A549 (cell line): Measurements from ENCODE around the gene FAM98C. TPM values are rescaled to one million over a fixed set of nuclear protein-coding genes. Genes with fewer than 3 reads are reported as not detected.
A peak's percentile ranks its signal among the peaks of the same experiment; 100 is the strongest.

ENCODE experiments used
- ATAC-seq, 2 experiments: fragments of 200-7000 bp in 1 of 2; fragments of >200 bp in 1 of 2; cut with Nextera tagmentation in 1 of 2; cut with Tn5 transposase in 1 of 2; 3 replicates each; pipeline versions ENCODE4 v1.8.0 to v1.9.1; 2018 to 2020; ENCODE audit warnings: mild to moderate bottlenecking in 1 of 2, moderate library complexity in 1 of 2
- CTCF ChIA-PET: fragments of 300-600 bp; sonication (Branson Sonifier 250); formaldehyde crosslinking; extraction: SDS; loops from one replicate; lab custom pipeline; 2021; ENCODE audit warnings: antibody characterized with exemption, inconsistent platforms; lab: Yijun Ruan, JAX
- POLR2A ChIA-PET: fragments of 350-600 bp; formaldehyde crosslinking; extraction: SDS; loops from one replicate; lab custom pipeline; 2021; ENCODE audit warnings: antibody characterized with exemption, inconsistent platforms; lab: Yijun Ruan, JAX
- DNase-seq, 2 experiments: peaks; one replicate each; pipeline versions ENCODE4 v3.0.0 to v3.0.0-alpha.2; 2011 to 2016; ENCODE audit warnings: low read depth in 1 of 2, low spot score in 1 of 2
- FAIRE-seq: peaks from 2 replicates; lab custom pipeline; 2011; peaks lifted over from hg19 to GRCh38; lab: Jason Lieb, UNC
- H3K27ac ChIP-seq, 2 experiments: fragments of >200 bp; sonication (Bioruptor Twin); formaldehyde crosslinking; 3 replicates each; pipeline ENCODE4 v1.5.1; 2016 to 2017
- H3K4me1 ChIP-seq: fragments of >200 bp; sonication (Bioruptor Twin); formaldehyde crosslinking; 3 replicates; pipeline ENCODE4 v1.6.1; 2016
- H3K4me2 ChIP-seq: fragments of >200 bp; sonication (Bioruptor Twin); formaldehyde crosslinking; 3 replicates; pipeline ENCODE4 v1.6.1; 2016
- H3K4me3 ChIP-seq: fragments of >200 bp; sonication (Bioruptor Twin); formaldehyde crosslinking; 3 replicates; pipeline ENCODE4 v1.5.1; 2016
- H3K9me3 ChIP-seq: fragments of >200 bp; sonication (Bioruptor Twin); formaldehyde crosslinking; 3 replicates; pipeline ENCODE4 v1.6.1; 2016
- ATOH8 ChIP-seq: fragments of 250-450 bp; sonication (Bioruptor Pico); IDR thresholded peaks from 2 replicates; pipeline ENCODE4 v1.5.0; 2020; ENCODE audit warnings: low read depth, mild to moderate bottlenecking, moderate library complexity
- BHLHE40 ChIP-seq: IDR thresholded peaks from 2 replicates; pipeline ENCODE4 v1.6.1; 2012; ENCODE audit warnings: low read depth, low read length, inconsistent platforms
- CBX2 ChIP-seq: fragments of 200-600 bp; sonication (generic); IDR thresholded peaks from 2 replicates; pipeline ENCODE4 v1.6.1; 2016; ENCODE audit warnings: low read depth, mild to moderate bottlenecking, borderline replicate concordance
- CEBPB ChIP-seq, 2 experiments: fragments of >200 bp in 1 of 2; sonication (Bioruptor Twin) in 1 of 2; formaldehyde crosslinking in 1 of 2; IDR thresholded peaks; 2 replicates each; pipeline ENCODE4 v1.6.1; 2012 to 2016
- CHD4 ChIP-seq: fragments of 200-600 bp; sonication (generic); IDR thresholded peaks from 2 replicates; pipeline ENCODE4 v1.6.1; 2016; ENCODE audit warnings: antibody characterized with exemption, mild to moderate bottlenecking, borderline replicate concordance
- EHF ChIP-seq: fragments of 250-450 bp; sonication (Bioruptor Pico); IDR thresholded peaks from 2 replicates; pipeline ENCODE4 v1.5.0; 2020; ENCODE audit warnings: mild to moderate bottlenecking
- FOSL2 ChIP-seq, 2 experiments: fragments of 450-650 bp in 1 of 2; fragments of >200 bp in 1 of 2; sonication (Bioruptor Twin) in 1 of 2; formaldehyde crosslinking; IDR thresholded peaks; 2 replicates each; pipeline versions ENCODE4 v1.5.0 to v1.6.1; 2016 to 2020; ENCODE audit warnings: mild to moderate bottlenecking in 1 of 2, moderate library complexity in 1 of 2
- HES2 ChIP-seq: fragments of >200 bp; sonication (Bioruptor Twin); formaldehyde crosslinking; IDR thresholded peaks from 2 replicates; pipeline ENCODE4 v1.6.1; 2016
- HMGXB4 ChIP-seq: fragments of 250-450 bp; sonication (Bioruptor Pico); IDR thresholded peaks from 2 replicates; pipeline ENCODE4 v1.5.0; 2021; ENCODE audit warnings: mild to moderate bottlenecking, moderate library complexity, borderline replicate concordance
- HOXB13 ChIP-seq: fragments of 250-450 bp; sonication (Bioruptor Pico); IDR thresholded peaks from 2 replicates; pipeline ENCODE4 v1.5.0; 2020; ENCODE audit warnings: low read depth, mild to moderate bottlenecking, moderate library complexity
- HOXB5 ChIP-seq: fragments of 250-450 bp; sonication (Bioruptor Pico); IDR thresholded peaks from 2 replicates; pipeline ENCODE4 v1.5.0; 2020; ENCODE audit warnings: mild to moderate bottlenecking, moderate library complexity
- MAFK ChIP-seq: fragments of 450-650 bp; IDR thresholded peaks from 2 replicates; pipeline ENCODE4 v1.6.1; 2014; ENCODE audit not compliant: partially characterized antibody
- NPAS2 ChIP-seq: fragments of 250-450 bp; sonication (Bioruptor Pico); IDR thresholded peaks from 2 replicates; pipeline ENCODE4 v1.8.0; 2022; ENCODE audit warnings: mild to moderate bottlenecking, moderate library complexity, borderline replicate concordance
- PBX3 ChIP-seq: IDR thresholded peaks from 2 replicates; pipeline ENCODE4 v1.6.1; 2012
- POLR2A ChIP-seq: IDR thresholded peaks from 2 replicates; pipeline ENCODE4 v1.6.1; 2012; ENCODE audit warnings: mild to moderate bottlenecking, low read length
- RARB ChIP-seq: fragments of 250-450 bp; sonication (Bioruptor Pico); IDR thresholded peaks from 2 replicates; pipeline ENCODE4 v1.8.0; 2021; ENCODE audit warnings: mild to moderate bottlenecking, moderate library complexity
- RCOR1 ChIP-seq: fragments of 150-350 bp; IDR thresholded peaks from 2 replicates; pipeline ENCODE4 v1.6.1; 2014; ENCODE audit warnings: antibody characterized with exemption, low read length, low read depth
- RNF2 ChIP-seq: fragments of 200-600 bp; sonication (generic); IDR thresholded peaks from 2 replicates; pipeline ENCODE4 v1.6.1; 2016; ENCODE audit warnings: low read depth, mild to moderate bottlenecking, antibody characterized with exemption, moderate library complexity, borderline replicate concordance
- SREBF2 ChIP-seq: fragments of 450-650 bp; IDR thresholded peaks from 2 replicates; pipeline ENCODE4 v1.6.1; 2014; ENCODE audit warnings: mild to moderate bottlenecking, moderate library complexity
- TFCP2L1 ChIP-seq: fragments of 250-450 bp; sonication (Bioruptor Pico); IDR thresholded peaks from 2 replicates; pipeline ENCODE4 v1.5.0; 2021; ENCODE audit warnings: mild to moderate bottlenecking
- ZC3H11A ChIP-seq: fragments of 450-650 bp; IDR thresholded peaks from 2 replicates; pipeline ENCODE4 v1.6.1; 2014; ENCODE audit warnings: antibody characterized with exemption, mild to moderate bottlenecking
- ZFP36 ChIP-seq: fragments of 450-650 bp; IDR thresholded peaks from 2 replicates; pipeline ENCODE4 v1.6.1; 2014; ENCODE audit warnings: borderline replicate concordance; ENCODE audit not compliant: partially characterized antibody
- WGBS: methylation state at CpG from one replicate; pipeline ENCODE4 v1.1.6; 2017; ENCODE audit errors: missing lambda C conversion rate; 5-methylcytosine and 5-hydroxymethylcytosine counted together
- polyA plus RNA-seq, 4 experiments: library from polyadenylated mRNA; depleted of rRNA in 3 of 4; stranded (reverse); fragments of >200 nt; fragmentation: RNase III in 1 of 4; extraction: RNeasy Plus Mini Kit Qiagen cat#74134 plus additional on column Dnase treatment in 1 of 4; gene quantifications; 2 replicates in 3 of 4; 3 replicates in 1 of 4; pipeline ENCODE4 v1.2.3, GENCODE V29; 2011 to 2017

The FAM98C gene
- polyA plus RNA-seq, 2 of the 4 experiments (the other 2 are of a cell fraction) = 12.8 to 20.4 TPM

- peak; percentile 92 for FAIRE-seq
- CTCF ChIA-PET = interaction anchor here (0.7 to 1.9 kb wide), 3 partner anchors 34 to 144 kb away, joined by 3 to 7 read pairs (median 6); partner anchors contain the start of genes CATSPERG and PPP1R14A
- TF ChIP-seq BHLHE40 (no peak), CHD4 (no peak), EHF (CRISPR knock-in tag) (no peak), NPAS2 (CRISPR knock-in tag) (no peak), HES2 (no peak), TFCP2L1 (CRISPR knock-in tag) (no peak), PBX3 (no peak), RCOR1 (no peak), RNF2 (no peak), POLR2A (no peak), MAFK (no peak), CBX2 (no peak), RARB (no peak), SREBF2 (no peak), ZC3H11A (no peak), HMGXB4 (CRISPR knock-in tag) (no peak), ATOH8 (no peak)
- TF ChIP-seq, all 56 proteins: peak for 0
- Histone ChIP-seq H3K4me1 (peaks cover 4% of the 10 kb centered on the region; the same call in 1 of the 3 replicates), H3K4me3 (no peak overlapping the region), H3K4me2 (no peak overlapping the region), H3K27ac (no peak overlapping the region), H3K9me3 (no peaks in the 10 kb centered on the region)
- POLR2A ChIA-PET = interaction anchor here (1.0 kb wide), 1 partner anchor 18 kb away, joined by 3 read pairs; no protein-coding TSS in a partner anchor
- DNase-seq = no peak
- no peak for ATAC-seq
- 58% methylated on average over 2 of the region's 2 CpGs for WGBS
Measured at GRCh38 chr19:38369584-38369983, 33.3 kb upstream of the FAM98C start.

GRCh38 chr19:38370299-38370698 lies 32.6 kb upstream of the FAM98C start:
- ATAC-seq (no peak), DNase-seq (no peak)
- H3K9me3 ChIP-seq = no peaks in the 10 kb centered on the region
- no peak for TF ChIP-seq HOXB5
- TF ChIP-seq HOXB13 (CRISPR knock-in tag) = no peak
- TF ChIP-seq, all 56 proteins: peak for 0
- Histone ChIP-seq H3K4me2 (no peak overlapping the region), H3K4me1 (peaks cover 4% of the 10 kb centered on the region; the same call in 1 of the 3 replicates), H3K4me3 (no peak overlapping the region), H3K27ac (no peak overlapping the region)
- WGBS = 55% methylated on average over 12 of the region's 12 CpGs
- ChIA-PET CTCF (interaction anchor here (0.7 to 1.9 kb wide), 7 partner anchors 11 to 468 kb away, joined by 3 to 7 read pairs (median 3); partner anchors contain the start of genes CATSPERG and PPP1R14A), POLR2A (interaction anchor here (0.7 to 1.0 kb wide), 2 partner anchors 17 to 560 kb away, joined by 3 read pairs; no protein-coding TSS in a partner anchor)
- peak; percentile 49 for FAIRE-seq

GRCh38 chr19:38371081-38371480 lies 31.8 kb upstream of the FAM98C start:
- POLR2A ChIA-PET = interaction anchor here (0.7 kb wide), 1 partner anchor 559 kb away, joined by 3 read pairs; no protein-coding TSS in a partner anchor
- Histone ChIP-seq H3K9me3 (no peaks in the 10 kb centered on the region), H3K4me2 (no peak overlapping the region), H3K4me1 (peaks cover 12% of the 10 kb centered on the region), H3K27ac (no peak overlapping the region), H3K4me3 (no peak overlapping the region)
- CTCF ChIA-PET = interaction anchor here (0.5 to 1.1 kb wide), 6 partner anchors 10 to 469 kb away, joined by 3 to 5 read pairs (median 3); no protein-coding TSS in a partner anchor
- no peak for ATAC-seq
- DNase-seq = no peak
- TF ChIP-seq CEBPB (IDR thresholded peaks at IDR 0.05) (peak; percentile 30 to 73; a peak in 2 of 4 replicates), FOSL2 (IDR thresholded peaks at IDR 0.05) (no peak), FOSL2 (CRISPR knock-in tag; IDR thresholded peaks at IDR 0.05) (no peak), ZFP36 (no peak)
- 65% methylated on average over 6 of the region's 6 CpGs for WGBS
- no peak for FAIRE-seq
